Dendritic cell treated with granulocyte-macrophage colony-stimulating factor and Interleukin-4, amounts not matched to agents 40 ng/mL and 50 ng/mL, for 4 days (primary cell): ENCODE data around the gene PVALB.
A peak's percentile ranks its signal among the peaks of the same experiment; 100 is the strongest.

Source experiments
- H3K27ac Mint-ChIP-seq: one replicate; pipeline ENCODE4 v1.8.0; 2022; ENCODE audit warnings: mild to moderate bottlenecking, mixed read lengths
- H3K27me3 Mint-ChIP-seq: one replicate; pipeline ENCODE4 v1.8.0; 2022; ENCODE audit warnings: mild to moderate bottlenecking, mixed read lengths
- H3K36me3 Mint-ChIP-seq: one replicate; pipeline ENCODE4 v1.8.0; 2022; ENCODE audit warnings: low read depth, mixed read lengths
- H3K4me1 Mint-ChIP-seq: one replicate; pipeline ENCODE4 v1.8.0; 2022; ENCODE audit warnings: low read depth, mixed read lengths
- H3K4me3 Mint-ChIP-seq: one replicate; pipeline ENCODE4 v1.8.0; 2022; ENCODE audit warnings: mild to moderate bottlenecking, moderate library complexity, mixed read lengths
- H3K9me3 Mint-ChIP-seq: one replicate; pipeline ENCODE4 v1.8.0; 2022; ENCODE audit warnings: mixed read lengths
- intact Hi-C: fragments of 100-400 bp; cut with micrococcal nuclease; formaldehyde crosslinking; loops from one replicate; pipeline ENCODE4 v1.15.0; 2022

PVALB gene

GRCh38 chr22:36769541-36770512 lies 47.0 kb downstream of the PVALB start:
- H3K9me3 Mint-ChIP-seq: no peaks in the 10 kb centered on the region
- intact Hi-C loops: loop anchor here (10.0 kb wide), 1 partner anchor 275 kb away; no protein-coding TSS in a partner anchor
- H3K4me3 Mint-ChIP-seq: no peak overlapping the region

GRCh38 chr22:36768616-36769015 lies 48.2 kb downstream of the PVALB start:
- peaks cover 5% of the 10 kb centered on the region for H3K27me3 Mint-ChIP-seq
- no peaks in the 10 kb centered on the region for H3K9me3 Mint-ChIP-seq
- intact Hi-C loops: no loop called here
- H3K4me3 Mint-ChIP-seq: no peak overlapping the region
- peaks cover 24% of the 10 kb centered on the region for H3K4me1 Mint-ChIP-seq
- H3K27ac Mint-ChIP-seq: no peak overlapping the region
- peaks cover 44% of the 10 kb centered on the region for H3K36me3 Mint-ChIP-seq

More at GRCh38 chr22:36769541-36770512, 47.0 kb downstream of the PVALB start:
- Mint-ChIP-seq H3K27ac (peak overlapping the region; percentile 73), H3K36me3 (peaks cover 38% of the 10 kb centered on the region), H3K4me1 (peaks cover 25% of the 10 kb centered on the region), H3K27me3 (peaks cover 5% of the 10 kb centered on the region)

GRCh38 chr22:36768141-36768540 lies 48.7 kb downstream of the PVALB start:
- Mint-ChIP-seq H3K27ac (no peak overlapping the region), H3K9me3 (no peaks in the 10 kb centered on the region), H3K27me3 (peaks cover 5% of the 10 kb centered on the region), H3K36me3 (peaks cover 46% of the 10 kb centered on the region), H3K4me3 (no peak overlapping the region), H3K4me1 (peaks cover 24% of the 10 kb centered on the region)
- intact Hi-C loops: no loop called here

GRCh38 chr22:36767035-36767775 lies 49.6 kb downstream of the PVALB start:
- H3K4me3 Mint-ChIP-seq: no peak overlapping the region
- H3K27me3 Mint-ChIP-seq: peaks cover 5% of the 10 kb centered on the region
- peaks cover 48% of the 10 kb centered on the region for H3K36me3 Mint-ChIP-seq
- no peak overlapping the region for H3K27ac Mint-ChIP-seq
- no peaks in the 10 kb centered on the region for H3K9me3 Mint-ChIP-seq
- peaks cover 24% of the 10 kb centered on the region for H3K4me1 Mint-ChIP-seq
- intact Hi-C loops: no loop called here

- H3K27ac Mint-ChIP-seq: no peak overlapping the region
- H3K4me3 Mint-ChIP-seq: no peak overlapping the region
- peaks cover 51% of the 10 kb centered on the region for H3K36me3 Mint-ChIP-seq
- H3K27me3 Mint-ChIP-seq: peaks cover 5% of the 10 kb centered on the region
- H3K9me3 Mint-ChIP-seq: no peaks in the 10 kb centered on the region
- peaks cover 14% of the 10 kb centered on the region for H3K4me1 Mint-ChIP-seq
- intact Hi-C loops: no loop called here
Measured at GRCh38 chr22:36765943-36766450, 50.8 kb downstream of the PVALB start.

GRCh38 chr22:36765131-36765942 lies 51.5 kb downstream of the PVALB start:
- Mint-ChIP-seq H3K36me3 (peaks cover 51% of the 10 kb centered on the region), H3K4me3 (no peak overlapping the region), H3K9me3 (no peaks in the 10 kb centered on the region), H3K4me1 (peaks cover 7% of the 10 kb centered on the region), H3K27ac (no peak overlapping the region), H3K27me3 (peaks cover 2% of the 10 kb centered on the region)
- intact Hi-C loops: no loop called here

GRCh38 chr22:36764641-36765040 lies 52.2 kb downstream of the PVALB start:
- Mint-ChIP-seq H3K27me3 (no peaks in the 10 kb centered on the region), H3K4me3 (no peak overlapping the region), H3K27ac (no peak overlapping the region), H3K4me1 (peaks cover under 1% of the 10 kb centered on the region), H3K9me3 (no peaks in the 10 kb centered on the region), H3K36me3 (peaks cover 51% of the 10 kb centered on the region)
- intact Hi-C loops: no loop called here

- Mint-ChIP-seq H3K9me3 (no peaks in the 10 kb centered on the region), H3K36me3 (peaks cover 50% of the 10 kb centered on the region)
Measured at GRCh38 chr22:36764060-36764459, 52.8 kb downstream of the PVALB start.

GRCh38 chr22:36763576-36763975 lies 53.3 kb downstream of the PVALB start:
- Mint-ChIP-seq H3K9me3 (no peaks in the 10 kb centered on the region), H3K27ac (no peak overlapping the region), H3K27me3 (no peaks in the 10 kb centered on the region), H3K4me3 (no peak overlapping the region), H3K4me1 (no peaks in the 10 kb centered on the region), H3K36me3 (peaks cover 46% of the 10 kb centered on the region)
- intact Hi-C loops: no loop called here

More at GRCh38 chr22:36764060-36764459, 52.8 kb downstream of the PVALB start:
- Mint-ChIP-seq H3K27ac (no peak overlapping the region), H3K4me3 (no peak overlapping the region), H3K4me1 (no peaks in the 10 kb centered on the region), H3K27me3 (no peaks in the 10 kb centered on the region)
- intact Hi-C loops: no loop called here

GRCh38 chr22:36762687-36763260 lies 54.1 kb downstream of the PVALB start:
- Mint-ChIP-seq H3K27ac (no peak overlapping the region), H3K4me1 (no peaks in the 10 kb centered on the region), H3K27me3 (no peaks in the 10 kb centered on the region), H3K9me3 (no peaks in the 10 kb centered on the region), H3K36me3 (peaks cover 45% of the 10 kb centered on the region), H3K4me3 (no peak overlapping the region)
- intact Hi-C loops: no loop called here

GRCh38 chr22:36761553-36762240 lies 55.1 kb downstream of the PVALB start:
- intact Hi-C loops: no loop called here
- Mint-ChIP-seq H3K27ac (no peak overlapping the region), H3K4me3 (no peak overlapping the region), H3K4me1 (peaks cover 10% of the 10 kb centered on the region), H3K27me3 (peaks cover 8% of the 10 kb centered on the region), H3K9me3 (no peaks in the 10 kb centered on the region), H3K36me3 (peaks cover 37% of the 10 kb centered on the region)

- Mint-ChIP-seq H3K4me1 (peaks cover 17% of the 10 kb centered on the region), H3K27me3 (peaks cover 16% of the 10 kb centered on the region), H3K27ac (no peak overlapping the region), H3K36me3 (peaks cover 28% of the 10 kb centered on the region), H3K4me3 (no peak overlapping the region), H3K9me3 (no peaks in the 10 kb centered on the region)
- intact Hi-C loops: no loop called here
Measured at GRCh38 chr22:36760786-36761185, 56.0 kb downstream of the PVALB start.
